HepG2 (cell line): Measurements from ENCODE around the gene PCDHGA11. TPM values are rescaled to one million over a fixed set of nuclear protein-coding genes. Genes with fewer than 3 reads are reported as not detected.

Experiments used
- ATAC-seq: fragments of 200-7000 bp; cut with Tn5 transposase; 3 replicates; pipeline ENCODE4 v1.9.1; 2020; ENCODE audit warnings: mild to moderate bottlenecking, moderate library complexity
- BruUV-seq: library from RNA; stranded (reverse); fragments of 400-500 nt; replicated peaks from 2 replicates; lab custom pipeline; 2021; lab: Mats Ljungman, UMichigan
- CTCF ChIA-PET: fragments of 300-600 bp; formaldehyde crosslinking; extraction: SDS; loops from one replicate; lab custom pipeline; 2021; ENCODE audit warnings: low total read pairs, inconsistent platforms, low intra/inter-chr PET ratio; lab: Yijun Ruan, JAX
- POLR2A ChIA-PET: fragments of 350-600 bp; sonication (Branson Sonifier 250); formaldehyde crosslinking; loops from one replicate; lab custom pipeline; 2020; ENCODE audit warnings: antibody characterized with exemption, inconsistent platforms; lab: Yijun Ruan, JAX
- DNase-seq: peaks from one replicate; pipeline ENCODE4 v3.0.0-alpha.2; 2015; ENCODE audit warnings: low spot score
- FAIRE-seq: peaks from 3 replicates; lab custom pipeline; 2011; peaks lifted over from hg19 to GRCh38; lab: Jason Lieb, UNC
- H2AFZ ChIP-seq: one replicate; pipeline ENCODE4 v1.6.1; 2011; ENCODE audit warnings: low read length, inconsistent platforms
- H3K27ac ChIP-seq: fragments of 300-600 bp; 3 replicates; pipeline ENCODE4 v1.8.0; 2011; ENCODE audit warnings: mixed run types, mild to moderate bottlenecking, mixed read lengths, low read length, inconsistent platforms; ENCODE audit not compliant: insufficient read depth; ENCODE audit errors: extremely low read length
- H3K27me3 ChIP-seq, 2 experiments: fragments of 200-600 bp in 1 of 2; 2 replicates in 1 of 2; 3 replicates in 1 of 2; pipeline versions ENCODE4 v1.6.0 to v1.8.0; 2011; ENCODE audit warnings: low read length in 2 of 2, mild to moderate bottlenecking in 2 of 2, moderate library complexity in 2 of 2, inconsistent platforms in 1 of 2; ENCODE audit not compliant: insufficient read depth in 2 of 2, control insufficient read depth in 1 of 2
- H3K36me3 ChIP-seq, 2 experiments: fragments of 200-600 bp in 1 of 2; replicated peaks in 1 of 2; 2 replicates in 1 of 2; 3 replicates in 1 of 2; pipeline versions ENCODE4 v1.5.1 to v1.8.0; 2011; ENCODE audit warnings: low read length in 2 of 2, inconsistent platforms in 1 of 2; ENCODE audit not compliant: insufficient read depth in 2 of 2, control insufficient read depth in 1 of 2
- H3K4me1 ChIP-seq: 2 replicates; pipeline ENCODE4 v1.5.1; 2012; ENCODE audit warnings: low read length, inconsistent platforms; ENCODE audit not compliant: insufficient read depth
- H3K4me2 ChIP-seq: 2 replicates; pipeline ENCODE4 v1.6.0; 2011; ENCODE audit warnings: low read depth, low read length, inconsistent platforms
- H3K4me3 ChIP-seq, 3 experiments: fragments of 200-600 bp in 1 of 3; sonication (generic), shearing (Covaris generic) in 1 of 3; replicated peaks in 1 of 3; 2 replicates each; pipeline ENCODE4 v1.5.1; 2011 to 2016; ENCODE audit warnings: low read length in 3 of 3, inconsistent platforms in 2 of 3, low read depth in 2 of 3, mild to moderate bottlenecking in 2 of 3, control low read depth in 1 of 3, mixed read lengths in 1 of 3; ENCODE audit not compliant: insufficient read depth in 1 of 3
- H3K79me2 ChIP-seq: one replicate; pipeline ENCODE4 v1.6.1; 2011; ENCODE audit warnings: low read length, inconsistent platforms; ENCODE audit not compliant: insufficient read depth
- H3K9ac ChIP-seq: 2 replicates; pipeline ENCODE4 v1.6.0; 2011; ENCODE audit warnings: mild to moderate bottlenecking, low read depth, low read length, inconsistent platforms; ENCODE audit not compliant: insufficient read depth
- H3K9me3 ChIP-seq: 2 replicates; pipeline ENCODE4 v1.5.1; 2012; ENCODE audit warnings: mild to moderate bottlenecking, low read length
- H4K20me1 ChIP-seq: 2 replicates; pipeline ENCODE4 v1.6.0; 2011; ENCODE audit warnings: inconsistent platforms, mild to moderate bottlenecking, low read length, moderate library complexity; ENCODE audit not compliant: insufficient read depth
- ATM ChIP-seq: fragments of 450-650 bp; IDR thresholded peaks from 2 replicates; pipeline ENCODE4 v1.7.1; 2017; ENCODE audit warnings: mild to moderate bottlenecking, borderline replicate concordance
- NCOR1 ChIP-seq: fragments of 200-600 bp; sonication (generic); IDR thresholded peaks from 2 replicates; pipeline ENCODE4 v1.7.0; 2017; ENCODE audit warnings: antibody characterized with exemption, low read length, borderline replicate concordance
- RELA ChIP-seq: sonication (generic); formaldehyde crosslinking; IDR thresholded peaks from 2 replicates; pipeline ENCODE4 v1.4.0; 2020; ENCODE audit warnings: missing genetic modification reagents
- SIX1 ChIP-seq: sonication (generic); formaldehyde crosslinking; IDR thresholded peaks from 2 replicates; pipeline ENCODE4 v1.4.0; 2020; ENCODE audit warnings: missing genetic modification reagents, borderline replicate concordance
- YEATS4 ChIP-seq: sonication (generic); formaldehyde crosslinking; IDR thresholded peaks from 2 replicates; pipeline ENCODE4 v1.4.0; 2020; ENCODE audit warnings: missing genetic modification reagents, borderline replicate concordance
- ZFX ChIP-seq: sonication (generic); formaldehyde crosslinking; IDR thresholded peaks from 2 replicates; pipeline ENCODE4 v1.4.0; 2020; ENCODE audit warnings: mild to moderate bottlenecking, low read depth, missing genetic modification reagents, moderate library complexity
- ZMYM2 ChIP-seq: sonication (generic); formaldehyde crosslinking; IDR thresholded peaks from 2 replicates; pipeline ENCODE4 v1.8.0; 2022; ENCODE audit warnings: mild to moderate bottlenecking, missing genetic modification reagents
- ZNF264 ChIP-seq: sonication (generic); formaldehyde crosslinking; IDR thresholded peaks from 2 replicates; pipeline ENCODE4 v1.4.0; 2020; ENCODE audit warnings: missing genetic modification reagents
- ZNF296 ChIP-seq: sonication (generic); formaldehyde crosslinking; conservative IDR thresholded peaks from 2 replicates; pipeline ENCODE4 v1.5.0; 2020; ENCODE audit warnings: mild to moderate bottlenecking, missing genetic modification reagents
- ZNF557 ChIP-seq: sonication (generic); formaldehyde crosslinking; IDR thresholded peaks from 2 replicates; pipeline ENCODE4 v1.4.0; 2020; ENCODE audit warnings: missing genetic modification reagents
- ZNF724P ChIP-seq: sonication (generic); formaldehyde crosslinking; IDR thresholded peaks from 2 replicates; pipeline ENCODE4 v1.8.0; 2022; ENCODE audit warnings: missing genetic modification reagents, borderline replicate concordance
- ZNF792 ChIP-seq: IDR thresholded peaks from 2 replicates; pipeline ENCODE4 v1.6.1; 2016
- WGBS: methylation state at CpG from one replicate; pipeline ENCODE4 v1.1.6; 2017; ENCODE audit warnings: low lambda C conversion rate; 5-methylcytosine and 5-hydroxymethylcytosine counted together
- in situ Hi-C: cut with HindIII; loops from 2 replicates; pipeline ENCODE4 v1.10.0; 2017; ENCODE audit warnings: low pct_unique_long_range_greater_than_20kb; ENCODE audit not compliant: extremely low pct_ligation_motif_present
- intact Hi-C: fragments of 100-400 bp; cut with micrococcal nuclease; formaldehyde crosslinking; loops from one replicate; pipeline ENCODE4 v1.10.0; 2022; ENCODE audit not compliant: unreplicated experiment
- polyA plus RNA-seq, 8 experiments: library from polyadenylated mRNA; depleted of rRNA in 3 of 8; stranded (reverse) in 7 of 8; unstranded in 1 of 8; fragments of >200 nt; fragmentation: Illumina TruSeq in 4 of 8; extraction: Trizol in 4 of 8; gene quantifications; 2 replicates each; pipeline versions ENCODE4 v1.2.1 to v1.2.3, GENCODE V29; 2011 to 2016; ENCODE audit warnings: low read depth in 4 of 8, missing spikeins in 1 of 8, mixed read lengths in 1 of 8; ENCODE audit not compliant: insufficient read depth in 1 of 8
- total RNA-seq, 5 experiments: library from RNA; depleted of rRNA; stranded (reverse); fragments of >200 nt; fragmentation: Illumina TruSeq; extraction: Trizol; gene quantifications; 2 replicates each; pipeline ENCODE4 v1.2.3, GENCODE V29; 2016; ENCODE audit warnings: low read depth in 1 of 5
- TF ChIP-seq, protein P1 (sequence below): sonication (generic); formaldehyde crosslinking; IDR thresholded peaks from 2 replicates; pipeline ENCODE4 v1.4.0; 2020; ENCODE audit warnings: missing genetic modification reagents
- TF ChIP-seq, protein P2 (sequence below): sonication (generic); formaldehyde crosslinking; IDR thresholded peaks from 2 replicates; pipeline ENCODE4 v1.8.0; 2022; ENCODE audit warnings: low read depth, missing genetic modification reagents

The PCDHGA11 gene
- total and polyA plus RNA-seq, 2 of the 13 experiments (the other 11 are each of a cell fraction or from before 2014, with no cell fraction given): 0.04 to 0.24 TPM

DNA sequence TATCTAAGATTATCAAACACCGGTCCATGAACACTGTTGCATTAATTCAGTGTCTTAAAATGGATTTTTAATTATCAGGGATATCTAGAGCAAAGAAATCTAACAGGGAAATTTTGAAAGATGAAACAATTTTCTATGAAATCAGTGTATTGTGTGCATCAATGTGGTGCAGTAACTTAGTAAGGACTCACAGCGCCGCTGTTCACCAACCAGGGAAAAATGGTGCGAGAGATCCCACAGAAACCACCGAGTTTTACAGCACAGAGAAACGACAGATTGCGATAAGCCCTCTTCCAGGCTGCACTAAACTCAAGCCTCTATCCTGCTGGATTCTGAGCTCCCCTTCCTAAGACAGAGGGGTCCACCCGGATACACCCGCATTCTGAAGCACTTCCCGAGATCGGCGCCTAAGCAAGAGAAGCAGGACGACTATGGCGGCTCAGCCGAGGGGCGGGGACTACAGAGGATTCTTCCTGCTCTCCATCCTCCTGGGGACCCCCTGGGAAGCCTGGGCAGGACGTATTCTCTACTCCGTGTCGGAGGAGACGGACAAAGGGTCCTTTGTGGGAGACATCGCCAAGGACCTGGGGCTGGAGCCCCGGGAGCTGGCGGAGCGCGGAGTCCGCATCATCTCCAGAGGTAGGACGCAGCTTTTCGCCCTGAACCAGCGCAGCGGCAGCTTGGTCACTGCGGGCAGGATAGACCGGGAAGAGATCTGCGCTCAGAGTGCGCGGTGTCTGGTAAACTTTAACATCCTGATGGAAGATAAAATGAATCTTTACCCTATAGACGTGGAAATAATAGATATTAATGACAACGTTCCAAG is 38.2 kb upstream of the PCDHGA11 start, which contains the start of gene PCDHGA7:
PCDHGA7 (plus strand) TSS at position 274 of the 826 bp plus-strand sequence; CDS start at position 432, 158 bp downstream.
- ChIA-PET POLR2A (no interaction called here), CTCF (no interaction called here)
- Histone ChIP-seq H2AFZ (no peak within 1 kb of the TSS), H3K9me3 (no peaks in the 10 kb centered on the region; the same call in 1 of the 2 replicates), H3K27ac (no peak within 1 kb of the TSS), H3K4me2 (no peak within 1 kb of the TSS), H3K4me3 (no peak within 1 kb of the TSS), H4K20me1 (no peaks in the 10 kb centered on the region), H3K79me2 (no peaks in the 10 kb centered on the region), H3K4me1 (no peaks in the 10 kb centered on the region), H3K27me3 (no peaks in the 10 kb centered on the region), H3K9ac (no peak within 1 kb of the TSS), H3K36me3 (no peaks in the 10 kb centered on the region)
- DNase-seq (no peak), ATAC-seq (no peak)
- in situ Hi-C loops: no loop called here
- WGBS: 75% methylated on average over 37 of the region's 37 CpGs
- no TSS peak for BruUV-seq
- intact Hi-C loops: no loop called here
- TF ChIP-seq RELA (CRISPR knock-in tag) (no peak), ATM (no peak), NCOR1 (no peak), ZMYM2 (CRISPR knock-in tag) (no peak), ZNF264 (no peak), ZNF724P (CRISPR knock-in tag) (no peak), YEATS4 (no peak), ZNF557 (no peak), ZNF792 (CRISPR knock-in tag) (no peak), SIX1 (CRISPR knock-in tag) (no peak), ZNF296 (no peak), ZFX (no peak)
- TF ChIP-seq, protein P1, sequence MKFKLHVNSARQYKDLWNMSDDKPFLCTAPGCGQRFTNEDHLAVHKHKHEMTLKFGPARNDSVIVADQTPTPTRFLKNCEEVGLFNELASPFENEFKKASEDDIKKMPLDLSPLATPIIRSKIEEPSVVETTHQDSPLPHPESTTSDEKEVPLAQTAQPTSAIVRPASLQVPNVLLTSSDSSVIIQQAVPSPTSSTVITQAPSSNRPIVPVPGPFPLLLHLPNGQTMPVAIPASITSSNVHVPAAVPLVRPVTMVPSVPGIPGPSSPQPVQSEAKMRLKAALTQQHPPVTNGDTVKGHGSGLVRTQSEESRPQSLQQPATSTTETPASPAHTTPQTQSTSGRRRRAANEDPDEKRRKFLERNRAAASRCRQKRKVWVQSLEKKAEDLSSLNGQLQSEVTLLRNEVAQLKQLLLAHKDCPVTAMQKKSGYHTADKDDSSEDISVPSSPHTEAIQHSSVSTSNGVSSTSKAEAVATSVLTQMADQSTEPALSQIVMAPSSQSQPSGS: no peak
- TF ChIP-seq, protein P2, sequence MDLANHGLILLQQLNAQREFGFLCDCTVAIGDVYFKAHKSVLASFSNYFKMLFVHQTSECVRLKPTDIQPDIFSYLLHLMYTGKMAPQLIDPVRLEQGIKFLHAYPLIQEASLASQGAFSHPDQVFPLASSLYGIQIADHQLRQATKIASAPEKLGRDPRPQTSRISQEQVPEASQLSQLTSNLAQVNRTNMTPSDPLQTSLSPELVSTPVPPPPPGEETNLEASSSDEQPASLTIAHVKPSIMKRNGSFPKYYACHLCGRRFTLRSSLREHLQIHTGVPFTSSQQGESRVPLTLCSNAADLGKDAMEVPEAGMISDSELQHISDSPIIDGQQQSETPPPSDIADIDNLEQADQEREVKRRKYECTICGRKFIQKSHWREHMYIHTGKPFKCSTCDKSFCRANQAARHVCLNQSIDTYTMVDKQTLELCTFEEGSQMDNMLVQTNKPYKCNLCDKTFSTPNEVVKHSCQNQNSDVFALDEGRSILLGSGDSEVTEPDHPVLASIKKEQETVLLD (CRISPR knock-in tag): no peak
- TF ChIP-seq, all 625 proteins: peak for 0
- no peak for FAIRE-seq
